GM12865 (cell line): ENCODE results near the gene GNMT.

Source experiments
- DNase-seq: peaks from one replicate; pipeline ENCODE4 v3.0.0; 2010; ENCODE audit warnings: low read depth
- H3K4me3 ChIP-seq: 2 replicates; pipeline ENCODE4 v1.5.1; 2011; ENCODE audit warnings: mild to moderate bottlenecking, low read depth, low read length, control low read depth
- TF ChIP-seq, protein P1 (sequence below): IDR thresholded peaks from 2 replicates; pipeline ENCODE4 v1.5.1; 2011; ENCODE audit warnings: low read length, control low read depth, low read depth, inconsistent platforms; ENCODE audit not compliant: insufficient read depth; ENCODE audit errors: missing control alignments

Gene GNMT

DNA sequence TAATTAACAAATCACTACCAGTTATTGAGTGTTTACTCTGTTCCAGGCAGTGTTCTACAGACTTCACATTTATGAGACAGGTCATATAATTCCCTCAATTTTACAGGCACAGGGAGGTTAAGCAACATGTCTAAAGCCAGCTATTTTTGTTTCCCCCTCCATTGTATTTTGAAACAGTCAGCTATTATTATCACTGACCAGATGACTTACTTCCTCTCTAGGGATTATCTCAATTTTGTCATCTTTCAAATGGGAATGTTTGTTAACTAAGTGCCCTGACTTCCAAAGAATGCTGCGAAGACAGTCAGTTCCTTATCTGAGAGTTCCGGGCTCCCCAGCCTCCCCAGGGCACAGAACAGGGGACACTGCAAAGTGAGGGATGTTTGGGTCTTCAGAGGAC is 36.9 kb upstream of the GNMT start:
- TF ChIP-seq, protein P1, sequence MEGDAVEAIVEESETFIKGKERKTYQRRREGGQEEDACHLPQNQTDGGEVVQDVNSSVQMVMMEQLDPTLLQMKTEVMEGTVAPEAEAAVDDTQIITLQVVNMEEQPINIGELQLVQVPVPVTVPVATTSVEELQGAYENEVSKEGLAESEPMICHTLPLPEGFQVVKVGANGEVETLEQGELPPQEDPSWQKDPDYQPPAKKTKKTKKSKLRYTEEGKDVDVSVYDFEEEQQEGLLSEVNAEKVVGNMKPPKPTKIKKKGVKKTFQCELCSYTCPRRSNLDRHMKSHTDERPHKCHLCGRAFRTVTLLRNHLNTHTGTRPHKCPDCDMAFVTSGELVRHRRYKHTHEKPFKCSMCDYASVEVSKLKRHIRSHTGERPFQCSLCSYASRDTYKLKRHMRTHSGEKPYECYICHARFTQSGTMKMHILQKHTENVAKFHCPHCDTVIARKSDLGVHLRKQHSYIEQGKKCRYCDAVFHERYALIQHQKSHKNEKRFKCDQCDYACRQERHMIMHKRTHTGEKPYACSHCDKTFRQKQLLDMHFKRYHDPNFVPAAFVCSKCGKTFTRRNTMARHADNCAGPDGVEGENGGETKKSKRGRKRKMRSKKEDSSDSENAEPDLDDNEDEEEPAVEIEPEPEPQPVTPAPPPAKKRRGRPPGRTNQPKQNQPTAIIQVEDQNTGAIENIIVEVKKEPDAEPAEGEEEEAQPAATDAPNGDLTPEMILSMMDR = no peak
- DNase-seq = no peak
- H3K4me3 ChIP-seq = no peak overlapping the region

DNA sequence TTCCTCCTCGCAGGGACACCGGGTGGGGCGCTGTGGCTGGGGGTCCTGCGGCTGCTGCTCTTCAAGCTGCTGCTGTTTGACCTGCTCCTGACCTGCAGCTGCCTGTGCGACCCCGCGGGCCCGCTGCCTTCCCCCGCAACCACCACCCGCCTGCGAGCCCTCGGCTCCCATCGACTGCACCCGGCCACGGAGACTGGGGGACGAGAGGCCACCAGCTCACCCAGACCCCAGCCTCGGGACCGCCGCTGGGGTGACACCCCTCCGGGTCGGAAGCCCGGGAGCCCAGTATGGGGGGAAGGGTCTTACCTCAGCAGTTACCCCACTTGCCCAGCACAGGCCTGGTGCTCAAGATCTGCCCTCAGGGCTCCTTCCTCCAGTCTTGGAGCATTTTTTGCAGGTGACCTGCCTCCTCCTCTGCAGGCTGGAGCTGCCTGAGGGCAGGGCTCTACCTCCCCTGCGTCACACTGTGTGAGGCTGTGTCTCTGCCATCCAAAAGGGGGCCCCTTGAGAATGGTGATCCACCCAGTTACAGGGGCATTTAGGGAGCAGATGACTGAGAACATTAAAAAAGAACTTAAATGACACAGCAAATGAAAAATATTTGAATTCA is 35.2 kb upstream of the GNMT start:
- H3K4me3 ChIP-seq = no peak overlapping the region

DNA sequence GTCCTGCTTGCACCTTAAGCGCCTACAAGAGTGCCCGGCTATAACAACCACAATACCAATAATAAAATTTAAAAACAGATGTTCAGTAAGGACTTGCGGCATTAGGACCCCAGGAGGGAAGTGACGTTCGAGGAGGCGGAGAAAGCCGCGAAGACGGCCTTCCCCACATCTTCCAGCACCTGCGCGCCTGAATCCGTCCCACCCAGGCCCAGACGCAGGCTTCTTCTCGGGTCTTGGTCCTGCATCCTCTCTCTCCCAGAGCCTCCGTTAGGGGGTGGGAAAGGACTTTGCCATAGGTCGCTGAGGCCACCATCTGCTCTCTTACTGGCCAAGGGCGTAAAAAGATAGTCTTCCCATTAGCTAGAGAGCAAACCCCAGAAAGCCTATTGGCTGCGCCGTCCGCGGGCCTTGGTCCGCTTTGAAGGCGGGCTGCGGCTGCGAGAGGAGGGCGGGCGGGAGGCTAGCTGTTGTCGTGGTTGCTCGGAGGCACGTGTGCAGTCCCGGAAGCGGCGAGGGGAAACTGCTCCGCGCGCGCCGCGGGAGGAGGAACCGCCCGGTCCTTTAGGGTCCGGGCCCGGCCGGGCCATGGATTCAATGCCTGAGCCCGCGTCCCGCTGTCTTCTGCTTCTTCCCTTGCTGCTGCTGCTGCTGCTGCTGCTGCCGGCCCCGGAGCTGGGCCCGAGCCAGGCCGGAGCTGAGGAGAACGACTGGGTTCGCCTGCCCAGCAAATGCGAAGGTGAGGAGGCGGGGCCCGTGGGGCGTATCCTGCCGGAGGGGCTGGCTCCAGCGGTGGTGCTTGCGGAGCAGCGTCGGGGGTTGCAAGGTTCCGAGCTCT is 31.4 kb upstream of the GNMT start, which contains the start of gene CNPY3:
CNPY3 (plus strand) TSS at position 495 of the 835 bp plus-strand sequence; CDS start at position 586, 91 bp downstream.
- TF ChIP-seq, protein P1 = no peak
- peak; percentile 99 for DNase-seq
- peak within 1 kb of the TSS; percentile 85 for H3K4me3 ChIP-seq

More for the DNA sequence above, 35.2 kb upstream of the GNMT start:
- TF ChIP-seq, protein P1 = no peak
- DNase-seq = no peak

GRCh38 chr6:42929821-42930360 is 30.7 kb upstream of the GNMT start:
- TF ChIP-seq, protein P1 = no peak
- peak overlapping the region; percentile 85 for H3K4me3 ChIP-seq
- peak; percentile 96 for DNase-seq

DNA sequence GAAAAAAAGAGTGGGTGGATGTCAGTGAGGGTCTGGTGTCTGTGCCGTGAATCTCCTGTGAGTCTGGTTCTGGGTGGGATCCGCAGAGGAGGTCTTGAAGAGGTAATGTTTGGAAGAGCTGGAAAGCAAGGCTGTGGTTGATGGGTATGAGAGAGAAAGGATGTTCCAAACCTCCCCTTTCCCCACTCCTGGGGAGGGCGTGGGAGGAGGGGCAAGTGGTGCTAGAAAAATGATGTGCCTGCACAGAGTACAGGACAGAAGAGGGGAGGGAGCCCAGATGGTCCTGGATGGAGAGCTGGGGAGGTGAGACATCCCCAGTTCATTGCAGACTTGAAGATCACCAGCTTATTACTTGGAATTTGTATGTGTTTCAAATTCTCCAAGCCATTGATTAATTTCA is 28.1 kb upstream of the GNMT start:
- DNase-seq = no peak
- TF ChIP-seq, protein P1 = no peak
- peak overlapping the region; percentile 85 for H3K4me3 ChIP-seq

DNA sequence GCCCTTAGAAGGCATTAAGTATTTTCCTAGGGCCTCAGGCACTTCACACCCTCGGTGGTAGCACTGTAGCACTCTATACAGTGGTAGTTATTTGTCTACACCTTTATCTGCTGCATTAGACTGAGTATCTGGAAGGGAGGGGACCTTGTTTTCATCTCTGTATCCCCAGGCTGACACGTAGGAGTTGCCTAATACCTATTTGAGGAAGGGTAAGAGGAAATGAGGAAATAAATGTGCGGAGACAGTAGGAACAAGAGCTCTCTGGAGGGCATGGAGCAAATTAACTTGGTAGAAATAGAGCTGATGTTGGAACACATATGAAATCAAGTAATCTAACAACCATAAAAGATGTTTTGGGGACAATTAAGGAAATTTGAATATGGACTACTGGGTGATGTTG is 27.3 kb upstream of the GNMT start:
- TF ChIP-seq, protein P1 = no peak
- H3K4me3 ChIP-seq = no peak overlapping the region
- DNase-seq = no peak
